PC-9 (cell line): ENCODE data around the gene CEP135.

Experiments
- CTCF ChIP-seq: fragments of 200-600 bp; sonication (generic); conservative IDR thresholded peaks from 2 replicates; pipeline ENCODE4 v1.6.1; 2017; ENCODE audit warnings: mixed run types, antibody characterized with exemption, mild to moderate bottlenecking, moderate library complexity
- EZH2 ChIP-seq: fragments of 200-600 bp; sonication (generic); IDR thresholded peaks from 2 replicates; pipeline ENCODE4 v1.8.0; 2017; ENCODE audit warnings: antibody characterized with exemption, low read depth

- no peak for TF ChIP-seq CTCF
- no peak for TF ChIP-seq EZH2
Observed at GRCh38 chr4:55941881-55942396, 6.8 kb upstream of the CEP135 start.
